Measurements from ENCODE around the gene RTN4RL2. TPM values are rescaled to one million over a fixed set of nuclear protein-coding genes. Genes with fewer than 3 reads are reported as not detected.

RTN4RL2 gene
- polyA plus RNA-seq, 6 donors from 2014 or later, result 0.12 TPM; not detected in 5

Other genes starting within 250 kb of the RTN4RL2 start
- gene APLNR, start 223.3 kb upstream of the RTN4RL2 start, polyA plus RNA-seq (ENCODE audit: low read depth in 6 of 6), result not detected
- 1 to 10 TPM in 5 of 6 donors, not detected in 1; 1.1 to 3.8 (median 2.9) TPM for gene TNKS1BP1, start 135.6 kb upstream of the RTN4RL2 start, polyA plus RNA-seq (ENCODE audit: low read depth in 6 of 6)
- 10 to 100 TPM; 22.7 to 39.6 (median 32.8) TPM for gene SSRP1, start 124.6 kb upstream of the RTN4RL2 start, polyA plus RNA-seq (ENCODE audit: low read depth in 6 of 6)
- not detected for gene P2RX3, start 122.2 kb upstream of the RTN4RL2 start, polyA plus RNA-seq (ENCODE audit: low read depth in 6 of 6)
- gene PRG3, start 79.4 kb upstream of the RTN4RL2 start, polyA plus RNA-seq (ENCODE audit: low read depth in 6 of 6), result not detected
- not detected for gene PRG2, start 69.9 kb upstream of the RTN4RL2 start, polyA plus RNA-seq (ENCODE audit: low read depth in 6 of 6)
- 10 to 100 TPM; 14.5 to 20.8 (median 17.5) TPM for gene SLC43A3, start 33.4 kb upstream of the RTN4RL2 start, polyA plus RNA-seq (ENCODE audit: low read depth in 6 of 6)
- 10 to 100 TPM in 1 of 6 donors, 1 to 10 TPM in 5; 3.2 to 10.9 (median 4.6) TPM for gene SLC43A1, start 55.2 kb downstream of the RTN4RL2 start, polyA plus RNA-seq (ENCODE audit: low read depth in 6 of 6)
- 100 to 1,000 TPM in 1 of 6 donors, 10 to 100 TPM in 5; 64.9 to 105 (median 79.9) TPM for gene TIMM10, start 70.2 kb downstream of the RTN4RL2 start, polyA plus RNA-seq (ENCODE audit: low read depth in 6 of 6)
- gene SMTNL1, start 77.1 kb downstream of the RTN4RL2 start, polyA plus RNA-seq (ENCODE audit: low read depth in 6 of 6), result under 1 TPM in 3 of 6 donors, not detected in 3; 0.18 to 0.40 (median 0.34) TPM
- gene UBE2L6, start 107.1 kb downstream of the RTN4RL2 start, polyA plus RNA-seq (ENCODE audit: low read depth in 6 of 6), result 100 to 1,000 TPM; 182 to 310 (median 219) TPM
- under 1 TPM in 1 of 6 donors, not detected in 5; 0.82 TPM for gene SERPING1, start 137.2 kb downstream of the RTN4RL2 start, polyA plus RNA-seq (ENCODE audit: low read depth in 6 of 6)
- gene YPEL4, start 189.4 kb downstream of the RTN4RL2 start, polyA plus RNA-seq (ENCODE audit: low read depth in 6 of 6), result not detected
- 10 to 100 TPM; 15.1 to 62.2 (median 19.0) TPM for gene CLP1, start 197.2 kb downstream of the RTN4RL2 start, polyA plus RNA-seq (ENCODE audit: low read depth in 6 of 6)
- gene ZDHHC5, start 207.6 kb downstream of the RTN4RL2 start, polyA plus RNA-seq (ENCODE audit: low read depth in 6 of 6), result 10 to 100 TPM in 5 of 6 donors, 1 to 10 TPM in 1; 6.1 to 39.2 (median 28.2) TPM